ENCODE results near the gene CPNE4.

GRCh38 chr3:131750256-131750655 lies 284.6 kb downstream of the CPNE4 start:
- no peak for TF ChIP-seq ZKSCAN3 (CRISPR knock-in tag; IDR thresholded peaks at IDR 0.05)
- TF ChIP-seq, protein P1, sequence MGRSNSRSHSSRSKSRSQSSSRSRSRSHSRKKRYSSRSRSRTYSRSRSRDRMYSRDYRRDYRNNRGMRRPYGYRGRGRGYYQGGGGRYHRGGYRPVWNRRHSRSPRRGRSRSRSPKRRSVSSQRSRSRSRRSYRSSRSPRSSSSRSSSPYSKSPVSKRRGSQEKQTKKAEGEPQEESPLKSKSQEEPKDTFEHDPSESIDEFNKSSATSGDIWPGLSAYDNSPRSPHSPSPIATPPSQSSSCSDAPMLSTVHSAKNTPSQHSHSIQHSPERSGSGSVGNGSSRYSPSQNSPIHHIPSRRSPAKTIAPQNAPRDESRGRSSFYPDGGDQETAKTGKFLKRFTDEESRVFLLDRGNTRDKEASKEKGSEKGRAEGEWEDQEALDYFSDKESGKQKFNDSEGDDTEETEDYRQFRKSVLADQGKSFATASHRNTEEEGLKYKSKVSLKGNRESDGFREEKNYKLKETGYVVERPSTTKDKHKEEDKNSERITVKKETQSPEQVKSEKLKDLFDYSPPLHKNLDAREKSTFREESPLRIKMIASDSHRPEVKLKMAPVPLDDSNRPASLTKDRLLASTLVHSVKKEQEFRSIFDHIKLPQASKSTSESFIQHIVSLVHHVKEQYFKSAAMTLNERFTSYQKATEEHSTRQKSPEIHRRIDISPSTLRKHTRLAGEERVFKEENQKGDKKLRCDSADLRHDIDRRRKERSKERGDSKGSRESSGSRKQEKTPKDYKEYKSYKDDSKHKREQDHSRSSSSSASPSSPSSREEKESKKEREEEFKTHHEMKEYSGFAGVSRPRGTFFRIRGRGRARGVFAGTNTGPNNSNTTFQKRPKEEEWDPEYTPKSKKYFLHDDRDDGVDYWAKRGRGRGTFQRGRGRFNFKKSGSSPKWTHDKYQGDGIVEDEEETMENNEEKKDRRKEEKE (IDR thresholded peaks at IDR 0.05; ENCODE audit: borderline replicate concordance in 1 of 2, control insufficient read depth in 1 of 2, low read depth in 2 of 2, low read length in 1 of 2) = no peak
- TF ChIP-seq, protein P2, sequence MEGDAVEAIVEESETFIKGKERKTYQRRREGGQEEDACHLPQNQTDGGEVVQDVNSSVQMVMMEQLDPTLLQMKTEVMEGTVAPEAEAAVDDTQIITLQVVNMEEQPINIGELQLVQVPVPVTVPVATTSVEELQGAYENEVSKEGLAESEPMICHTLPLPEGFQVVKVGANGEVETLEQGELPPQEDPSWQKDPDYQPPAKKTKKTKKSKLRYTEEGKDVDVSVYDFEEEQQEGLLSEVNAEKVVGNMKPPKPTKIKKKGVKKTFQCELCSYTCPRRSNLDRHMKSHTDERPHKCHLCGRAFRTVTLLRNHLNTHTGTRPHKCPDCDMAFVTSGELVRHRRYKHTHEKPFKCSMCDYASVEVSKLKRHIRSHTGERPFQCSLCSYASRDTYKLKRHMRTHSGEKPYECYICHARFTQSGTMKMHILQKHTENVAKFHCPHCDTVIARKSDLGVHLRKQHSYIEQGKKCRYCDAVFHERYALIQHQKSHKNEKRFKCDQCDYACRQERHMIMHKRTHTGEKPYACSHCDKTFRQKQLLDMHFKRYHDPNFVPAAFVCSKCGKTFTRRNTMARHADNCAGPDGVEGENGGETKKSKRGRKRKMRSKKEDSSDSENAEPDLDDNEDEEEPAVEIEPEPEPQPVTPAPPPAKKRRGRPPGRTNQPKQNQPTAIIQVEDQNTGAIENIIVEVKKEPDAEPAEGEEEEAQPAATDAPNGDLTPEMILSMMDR (IDR thresholded peaks at IDR 0.05 in 2 of 3, conservative IDR thresholded peaks at IDR 0.05 in 1 of 3; ENCODE audit: insufficient read depth in 2 of 3, low read depth in 1 of 3, low read length in 3 of 3) = no peak
- TF ChIP-seq MAFF (IDR thresholded peaks at IDR 0.05; ENCODE audit: low read length) = no peak
- TF ChIP-seq TBP (optimal IDR thresholded peaks at IDR 0.05; ENCODE audit: low read depth, low read length) = no peak

Measured in K562 (cell line).